HG03565 (cell line): ENCODE results near the gene NIP7.

Experiments
- ATAC-seq: cut with Tn5 transposase; IDR thresholded peaks from one replicate; pipeline ENCODE4 v1.9.1; 2021; ENCODE audit warnings: mild to moderate bottlenecking, moderate library complexity; ENCODE audit not compliant: unreplicated experiment

NIP7 gene

DNA sequence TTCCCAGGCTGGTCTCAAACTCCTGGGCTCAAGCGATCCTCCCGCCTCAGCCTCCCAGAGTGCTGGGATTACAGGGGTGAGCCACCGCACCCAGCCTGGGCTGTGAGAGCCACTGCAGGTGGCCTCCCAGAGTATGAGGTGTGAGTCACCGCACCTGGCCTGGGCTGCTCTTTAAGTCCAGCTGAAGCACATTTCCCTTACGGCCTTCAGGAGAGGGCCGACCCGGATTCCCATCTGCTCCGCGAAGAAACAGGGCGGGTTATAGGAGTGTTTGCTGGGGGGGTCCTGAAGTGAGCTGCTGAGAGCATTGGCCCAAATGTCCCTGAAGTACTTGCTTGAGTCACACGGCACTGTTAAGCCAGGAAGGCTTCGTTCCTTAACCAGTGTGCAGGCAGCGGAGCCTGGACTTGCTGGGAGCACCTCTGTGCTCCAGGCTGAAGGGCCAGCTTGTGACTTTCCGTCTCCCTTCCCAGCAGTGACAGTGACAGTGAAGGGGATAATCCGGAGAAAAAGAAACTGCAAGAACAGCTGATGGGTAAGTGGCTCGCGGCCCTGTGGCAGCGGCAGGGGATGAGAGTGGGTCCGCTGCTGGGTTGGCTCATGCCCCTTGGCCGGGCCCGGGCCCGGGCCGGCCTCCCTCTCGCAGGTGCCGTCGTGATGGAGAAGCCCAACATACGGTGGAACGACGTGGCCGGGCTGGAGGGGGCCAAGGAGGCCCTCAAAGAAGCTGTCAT, 21.2 kb upstream of the NIP7 start:
- no peak for ATAC-seq

DNA sequence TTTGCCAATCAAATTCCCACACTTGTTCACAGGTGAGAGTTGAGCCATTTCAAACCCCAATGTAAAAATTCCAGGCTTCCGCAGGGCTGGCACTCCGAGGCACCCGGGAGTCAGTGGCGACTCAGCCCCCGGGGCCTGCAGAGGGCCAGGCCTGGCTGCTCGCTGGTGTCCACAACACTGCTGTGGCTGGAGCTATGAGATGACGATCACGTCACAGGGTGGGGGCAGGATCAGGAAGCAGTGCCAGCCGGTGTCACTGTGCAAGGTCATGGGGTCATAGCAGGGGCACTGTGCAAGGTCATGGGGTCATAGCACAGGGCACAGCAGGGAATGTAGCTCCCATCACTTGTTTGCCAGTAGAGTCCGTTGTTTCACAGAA, 20.7 kb upstream of the NIP7 start:
- no peak for ATAC-seq

DNA sequence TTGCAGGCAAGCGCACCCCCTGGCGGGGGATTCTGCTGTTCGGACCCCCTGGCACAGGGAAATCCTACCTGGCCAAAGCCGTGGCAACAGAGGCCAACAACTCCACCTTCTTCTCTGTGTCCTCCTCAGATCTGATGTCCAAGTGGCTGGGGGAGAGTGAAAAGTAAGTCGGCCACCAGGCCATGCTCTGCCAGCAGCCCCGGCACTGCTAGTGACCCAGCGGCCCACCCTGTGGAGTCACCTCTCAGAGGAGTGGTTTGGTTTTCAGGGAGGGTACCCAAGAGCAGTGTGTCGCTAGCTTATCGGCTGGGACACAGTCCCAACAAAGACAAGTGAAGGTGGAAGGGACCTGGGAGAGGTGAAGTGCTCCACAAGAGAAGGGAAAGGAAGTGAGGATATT, 20.2 kb upstream of the NIP7 start:
- no peak for ATAC-seq

DNA sequence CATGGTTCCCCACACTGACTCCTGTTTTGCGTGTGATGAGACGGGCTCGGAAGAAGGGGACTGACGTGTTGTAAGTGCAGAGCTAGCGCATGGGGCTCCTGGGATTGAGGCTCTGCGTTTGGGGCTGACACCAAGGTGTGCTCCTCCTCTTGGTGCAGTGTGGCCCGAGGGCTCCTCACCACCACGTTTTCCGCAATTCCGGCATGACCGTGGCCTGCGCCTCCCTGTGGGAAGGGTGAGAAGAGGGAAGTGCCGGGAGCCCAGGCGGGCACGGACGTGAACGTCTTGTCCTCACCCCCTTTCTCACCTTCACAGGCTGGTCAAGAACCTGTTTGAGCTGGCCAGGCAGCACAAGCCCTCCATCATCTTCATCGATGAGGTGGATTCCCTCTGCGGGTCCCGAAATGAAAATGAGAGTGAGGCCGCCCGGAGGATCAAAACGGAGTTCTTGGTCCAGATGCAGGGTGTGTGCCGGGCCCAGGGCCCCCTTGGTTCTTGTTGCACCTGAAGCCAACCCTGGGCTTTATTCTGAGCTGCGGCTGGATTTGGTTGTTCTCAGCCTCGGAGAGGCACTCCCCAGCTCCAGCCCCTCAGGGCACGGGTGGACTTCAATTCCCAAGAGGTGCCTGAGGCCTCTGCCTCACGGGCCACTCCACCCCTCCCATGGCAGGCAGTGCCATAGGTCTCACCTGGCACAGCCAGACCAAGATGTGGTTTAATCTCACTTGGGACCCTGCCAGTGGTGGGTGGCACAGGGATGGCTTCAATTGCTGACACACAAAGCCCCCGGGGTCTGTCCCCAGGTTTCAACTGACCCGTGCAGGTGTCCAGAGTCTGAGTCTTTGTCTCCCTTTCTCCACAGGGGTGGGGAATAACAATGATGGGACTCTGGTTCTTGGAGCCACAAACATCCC, 19.5 kb upstream of the NIP7 start:
- ATAC-seq, result no peak

DNA sequence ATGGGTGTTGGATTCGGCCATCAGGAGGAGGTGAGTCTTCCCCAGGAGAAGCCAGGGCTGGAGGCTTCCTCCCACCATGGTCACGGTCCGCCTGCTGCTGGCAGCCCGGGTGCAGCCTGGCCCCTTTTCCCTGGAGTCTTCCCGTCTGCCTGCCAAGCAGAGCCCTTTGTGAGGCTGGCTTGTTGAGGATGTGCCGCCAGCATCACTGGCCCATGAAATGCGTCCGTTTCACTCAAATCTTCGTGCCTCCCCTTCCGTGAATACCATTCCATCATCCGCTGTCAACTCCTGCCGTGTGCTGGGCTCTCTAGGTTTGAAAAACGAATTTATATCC, 18.9 kb upstream of the NIP7 start:
- ATAC-seq, result no peak

DNA sequence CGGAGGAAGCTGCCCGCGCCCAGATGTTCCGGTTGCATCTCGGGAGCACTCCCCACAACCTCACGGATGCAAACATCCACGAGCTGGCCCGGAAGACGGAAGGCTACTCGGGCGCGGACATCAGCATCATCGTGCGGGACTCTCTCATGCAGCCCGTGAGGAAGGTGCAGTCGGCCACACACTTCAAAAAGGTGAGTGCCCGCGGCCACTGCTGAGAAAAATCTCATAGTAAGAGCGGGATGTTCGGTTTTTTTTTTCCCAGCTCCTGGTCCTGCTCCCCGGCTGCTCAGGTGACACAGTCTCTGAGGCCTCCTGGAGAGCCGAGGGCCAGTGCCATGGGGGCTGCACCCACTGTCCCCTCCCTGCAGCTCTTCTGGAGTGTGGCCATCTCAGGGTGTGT, 18.5 kb upstream of the NIP7 start:
- no peak for ATAC-seq

DNA sequence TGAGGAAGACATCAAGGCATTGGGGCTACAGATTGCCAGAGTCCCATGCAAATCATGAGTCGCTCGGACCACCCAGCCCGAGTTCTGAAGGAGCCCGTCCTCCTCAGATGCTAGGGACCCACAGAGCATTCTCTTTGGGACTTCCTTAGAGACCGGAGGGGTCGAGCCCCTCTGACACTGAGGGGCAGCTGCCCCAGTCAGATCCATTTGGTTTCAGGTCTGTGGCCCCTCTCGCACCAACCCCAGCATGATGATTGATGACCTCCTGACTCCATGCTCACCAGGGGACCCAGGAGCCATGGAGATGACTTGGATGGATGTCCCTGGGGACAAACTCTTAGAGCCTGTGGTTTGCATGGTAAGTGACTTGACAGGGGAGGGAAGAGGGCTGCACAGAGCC, 17.2 kb upstream of the NIP7 start:
- ATAC-seq, result no peak

DNA sequence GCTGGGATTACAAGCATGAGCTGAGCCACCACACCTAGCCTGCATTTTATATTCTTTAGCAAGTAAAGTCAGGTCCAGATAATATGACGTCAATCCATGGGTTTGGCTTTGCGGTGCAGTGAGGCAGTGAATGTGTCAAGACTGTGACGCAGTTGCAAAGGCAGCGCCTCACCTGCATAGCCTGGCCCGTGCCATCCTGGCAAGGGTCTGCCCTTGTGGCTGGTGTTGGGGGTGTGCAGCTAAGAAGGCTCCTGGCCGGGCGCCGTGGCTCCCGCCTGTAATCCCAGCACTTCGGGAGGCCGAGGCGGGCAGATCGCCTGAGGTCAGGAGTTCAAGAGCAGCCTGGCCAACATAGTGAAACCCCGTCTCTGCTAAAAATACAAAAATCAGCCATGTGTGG, 16.2 kb upstream of the NIP7 start:
- no peak for ATAC-seq

DNA sequence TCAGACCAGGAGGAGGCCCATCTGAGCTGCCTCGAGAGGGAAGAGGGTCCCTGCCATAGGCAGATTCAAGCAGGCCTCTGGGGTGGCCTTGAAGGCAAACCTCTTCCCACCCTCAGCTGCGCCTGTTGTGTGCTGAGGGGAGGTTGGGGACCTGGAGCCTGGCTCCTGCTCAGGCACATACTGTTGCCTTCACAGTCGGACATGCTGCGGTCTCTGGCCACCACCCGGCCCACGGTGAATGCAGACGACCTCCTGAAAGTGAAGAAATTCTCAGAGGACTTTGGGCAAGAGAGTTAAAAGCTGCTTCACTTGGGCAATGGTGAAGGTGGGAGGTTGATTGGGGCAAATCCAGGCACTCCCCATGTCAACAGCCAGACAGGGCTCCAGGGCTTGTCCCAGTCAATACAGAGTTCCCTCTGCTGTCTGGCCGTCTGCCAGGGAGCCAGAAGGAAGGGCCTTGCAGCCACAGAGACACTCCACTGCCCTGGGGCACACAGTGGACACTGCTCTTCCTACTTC, 15.5 kb upstream of the NIP7 start:
- ATAC-seq, result no peak

DNA sequence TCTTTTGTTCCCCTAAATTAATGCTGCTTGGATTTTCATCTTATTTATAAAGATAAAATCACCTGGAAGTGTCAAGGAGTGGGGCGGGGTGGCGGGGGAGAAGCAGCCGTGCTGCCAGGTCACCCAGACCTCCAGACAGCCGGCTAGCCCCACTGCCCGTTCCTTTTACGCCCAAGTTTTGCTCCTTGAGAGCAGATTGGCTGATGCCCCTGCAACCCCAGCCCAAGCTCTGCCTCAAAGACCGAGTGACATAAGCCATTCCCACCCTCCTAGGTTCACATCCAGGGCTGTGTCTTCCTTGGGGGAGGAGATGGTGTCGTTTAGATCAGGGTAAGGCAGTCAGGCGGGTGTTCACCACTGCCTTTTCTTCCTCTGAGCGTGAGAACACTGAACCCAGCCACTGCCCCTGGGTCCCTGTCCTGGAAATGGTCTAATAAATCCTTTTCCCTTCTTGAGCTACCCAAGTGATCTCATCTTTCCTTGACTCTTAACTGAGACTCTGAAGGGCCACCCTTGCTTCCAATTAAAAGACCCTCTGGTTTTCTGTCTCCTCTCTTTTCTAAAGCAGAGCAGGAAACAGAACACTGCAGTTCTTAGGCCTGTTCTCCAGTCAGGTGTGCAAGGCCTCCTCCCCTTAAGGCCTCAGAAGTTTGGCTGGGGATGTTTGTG, 14.9 kb upstream of the NIP7 start:
- ATAC-seq, result no peak

DNA sequence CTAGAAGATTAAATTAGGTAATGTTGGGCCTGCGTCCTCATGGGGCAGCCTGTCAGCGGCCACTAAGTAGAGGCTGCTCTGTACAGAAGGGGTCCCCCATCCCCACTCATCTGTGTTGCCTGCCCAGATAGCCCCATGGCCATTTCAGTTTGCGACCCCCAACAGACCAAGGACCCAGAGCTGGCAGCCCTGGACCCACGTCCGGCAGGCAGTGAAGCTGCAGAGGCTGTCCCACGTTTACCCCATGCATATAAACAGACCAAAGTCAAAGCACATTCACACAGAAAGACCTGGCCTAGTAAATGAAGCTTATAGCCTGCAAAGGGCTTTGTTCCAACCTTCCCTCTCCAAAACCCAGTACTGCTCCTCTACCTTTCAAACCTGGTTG, 13.8 kb upstream of the NIP7 start:
- no peak for ATAC-seq

DNA sequence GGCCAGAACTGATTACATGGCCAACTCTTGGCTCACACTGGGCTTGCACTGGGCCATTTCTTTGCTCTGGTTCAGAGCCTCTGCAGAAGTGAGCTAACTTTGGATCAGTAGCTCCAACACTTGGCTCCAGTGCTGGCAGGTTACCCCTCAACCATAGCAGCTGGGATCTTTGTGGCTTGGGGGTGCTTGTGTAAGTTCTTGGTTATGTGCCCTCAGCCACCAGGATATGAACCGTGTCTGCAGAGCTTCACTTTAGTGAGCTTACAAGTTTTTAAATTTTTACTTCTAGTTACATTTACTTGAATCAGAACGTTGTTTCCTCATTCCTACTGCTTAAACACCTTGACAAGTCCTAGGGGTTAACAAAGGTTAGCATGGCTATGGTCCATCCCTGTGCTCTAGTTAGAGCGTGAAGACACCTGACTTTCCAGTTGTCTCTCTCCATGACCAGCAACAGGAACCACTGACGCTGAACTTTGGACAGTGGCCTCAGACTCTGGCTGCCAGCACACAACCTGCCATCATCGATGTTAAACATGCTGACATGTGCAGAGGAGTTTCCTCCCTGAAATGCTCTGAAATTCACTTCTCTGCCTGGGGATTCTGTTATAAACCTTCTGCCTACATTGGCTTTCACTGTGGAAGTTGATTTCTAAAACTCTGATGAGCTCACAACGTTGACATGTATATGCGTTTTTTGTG, 13.2 kb upstream of the NIP7 start:
- no peak for ATAC-seq

DNA sequence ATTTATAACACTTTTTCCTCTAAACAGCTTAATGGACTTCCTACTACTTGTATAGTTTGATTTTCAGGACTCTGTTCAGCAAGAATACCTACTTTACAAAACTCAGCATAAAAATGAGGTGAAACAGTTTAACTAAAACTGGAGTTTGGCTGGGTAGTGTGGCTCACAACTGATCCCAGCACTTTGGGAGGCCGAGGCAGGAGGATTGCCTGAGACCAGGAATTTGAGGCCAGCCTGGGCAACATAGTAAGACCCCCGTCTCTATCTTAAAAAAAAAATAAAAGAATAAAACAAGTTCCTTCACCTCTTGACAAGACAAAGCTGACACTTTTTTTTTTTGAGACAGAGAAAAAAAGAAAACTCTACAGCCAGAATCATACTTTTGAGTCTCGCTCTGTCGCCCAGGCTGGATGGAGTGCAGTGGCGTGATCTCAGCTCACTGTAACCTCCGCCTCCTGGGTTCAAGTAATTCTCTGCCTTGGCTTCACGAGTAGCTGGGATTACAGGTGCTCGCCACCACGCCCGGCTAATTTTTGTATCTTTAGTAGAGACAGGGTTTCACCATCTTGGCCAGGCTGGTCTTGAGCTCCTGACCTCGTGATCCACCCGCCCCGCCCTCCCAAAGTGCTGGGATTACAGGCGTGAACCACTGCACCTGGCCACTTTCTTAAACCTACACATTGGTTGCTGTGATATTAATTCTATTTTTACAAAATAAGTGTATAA, 11.8 kb upstream of the NIP7 start:
- ATAC-seq, result no peak

DNA sequence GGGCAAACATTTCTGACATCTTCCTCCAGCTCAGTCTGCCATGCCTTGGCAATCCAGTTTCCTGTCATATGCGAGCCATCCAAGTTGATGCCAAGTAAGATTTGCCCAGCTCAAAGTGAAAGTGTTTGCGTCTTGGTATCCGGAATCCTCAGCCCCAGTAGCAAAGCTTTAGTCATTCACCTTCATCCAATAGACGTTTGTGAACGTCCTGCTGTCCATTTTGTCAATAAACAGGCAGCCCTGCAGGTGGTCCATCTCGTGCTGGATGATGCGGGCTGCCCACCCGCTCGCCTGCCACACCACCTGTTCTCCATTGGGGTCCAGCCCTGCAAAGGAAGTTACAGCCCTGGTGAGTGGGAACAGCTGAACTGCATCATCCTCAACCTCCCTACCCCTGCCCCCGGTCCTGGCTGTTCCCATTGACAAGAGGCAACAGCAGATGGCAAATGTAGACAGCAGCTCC, 10.7 kb upstream of the NIP7 start:
- no peak for ATAC-seq

DNA sequence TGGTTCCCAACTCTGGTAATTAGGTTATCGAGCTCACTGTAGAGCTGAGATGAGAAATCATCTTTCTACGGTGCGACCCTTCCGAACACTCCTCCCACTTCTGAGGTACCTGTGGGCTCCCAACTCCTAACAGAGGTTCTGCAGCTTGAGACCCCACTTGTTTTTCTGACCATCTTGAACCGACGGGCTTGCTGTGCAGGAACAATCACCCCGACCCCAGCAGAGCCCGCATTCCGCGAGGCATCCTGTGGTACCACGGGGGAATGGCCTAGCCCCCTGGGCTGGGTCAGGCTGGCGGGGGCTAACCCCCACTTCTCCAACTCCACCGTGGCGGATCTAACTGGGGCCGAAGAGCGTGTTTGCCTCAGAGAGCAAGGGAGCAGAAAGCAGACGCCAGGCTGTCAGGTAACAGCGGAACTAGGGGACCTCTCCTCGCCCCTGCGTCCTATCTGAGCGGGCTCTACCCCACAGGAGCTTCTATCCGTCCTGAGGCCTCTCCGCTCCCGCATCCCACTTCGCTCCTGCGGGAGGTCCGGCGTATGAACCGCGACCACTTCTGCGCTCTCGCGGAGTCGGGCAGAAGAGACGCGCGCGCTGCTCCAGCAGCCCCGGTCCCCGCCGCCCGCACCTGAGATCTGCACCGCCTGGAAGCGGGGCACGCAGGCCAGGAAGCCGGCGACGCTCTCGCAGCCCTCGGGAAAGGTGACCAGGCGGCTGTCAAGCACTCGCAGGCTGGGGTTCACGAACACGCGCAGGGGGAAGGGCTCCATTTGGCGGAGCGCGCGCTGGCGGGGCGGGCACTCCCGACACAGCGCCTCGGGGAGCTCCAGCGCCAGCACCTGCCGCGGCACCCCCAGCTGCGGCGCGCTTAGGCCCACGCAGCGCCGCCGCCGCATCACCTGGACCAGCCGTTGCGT, 9.9 kb upstream of the NIP7 start:
- ATAC-seq, result no peak

DNA sequence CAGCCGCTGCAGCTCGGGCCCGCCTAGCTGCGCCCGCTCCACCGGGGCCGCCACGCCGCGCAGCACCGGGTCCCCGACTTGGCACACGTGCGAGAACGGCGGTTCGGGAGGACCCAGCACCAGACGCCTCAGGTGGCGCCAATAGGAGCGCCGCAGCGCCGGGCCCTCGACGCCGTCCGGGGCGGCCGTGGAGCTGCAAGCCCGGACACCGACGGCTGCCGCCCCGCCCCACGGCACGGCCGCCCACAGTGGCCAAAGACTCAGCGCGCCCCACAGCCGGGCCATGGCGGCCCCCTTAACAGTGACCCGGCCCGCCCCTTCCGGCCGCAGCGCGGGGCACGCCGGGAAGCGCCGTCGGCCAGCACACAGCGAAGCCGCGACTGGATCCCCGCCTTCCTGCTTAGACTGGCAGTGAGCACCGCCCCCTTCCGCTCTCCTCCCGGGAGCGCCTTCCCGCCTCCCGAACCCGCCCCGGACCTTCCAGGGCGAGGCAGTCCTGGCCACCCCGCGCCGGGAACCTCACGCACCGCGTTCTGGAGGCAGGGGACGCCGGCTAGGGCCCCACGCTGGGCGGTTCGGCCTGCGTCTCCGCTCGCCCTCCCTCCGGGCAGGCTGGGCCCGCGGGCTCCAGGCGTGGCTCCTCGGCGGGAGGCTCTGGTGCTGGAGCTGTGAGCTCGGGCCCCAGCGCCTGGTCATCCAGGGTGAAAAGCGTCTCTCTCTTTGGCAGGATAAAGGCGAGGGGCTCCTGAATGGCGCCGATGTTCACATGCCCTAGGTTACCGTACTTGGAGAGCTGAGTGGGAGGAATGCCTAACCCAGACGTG, 9.1 kb upstream of the NIP7 start, which contains the start of gene PDF:
PDF (minus strand) TSS at position 303 of the 824 bp plus-strand sequence; CDS start at position 285, 18 bp downstream.
- peak; percentile 82 for ATAC-seq

DNA sequence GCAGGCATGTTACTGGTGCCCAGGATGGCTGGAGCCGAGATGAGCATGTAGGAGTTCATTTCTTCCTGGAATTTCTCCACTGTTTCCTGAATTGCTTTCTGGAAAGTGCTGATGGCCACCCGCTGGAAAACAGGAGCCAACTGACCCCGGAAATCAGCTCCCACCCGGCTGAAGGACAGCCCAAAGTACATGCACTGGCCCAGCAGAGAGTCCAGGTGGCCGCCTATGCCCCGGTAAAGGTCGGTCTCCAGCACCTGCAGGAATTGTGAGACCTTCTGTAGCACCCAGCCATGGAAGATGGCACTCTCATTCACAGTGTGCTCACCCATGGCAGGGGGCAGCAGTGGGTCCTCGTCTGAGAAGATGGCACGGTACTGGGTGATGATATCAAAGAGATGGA, 4.9 kb upstream of the NIP7 start:
- ATAC-seq, result no peak

DNA sequence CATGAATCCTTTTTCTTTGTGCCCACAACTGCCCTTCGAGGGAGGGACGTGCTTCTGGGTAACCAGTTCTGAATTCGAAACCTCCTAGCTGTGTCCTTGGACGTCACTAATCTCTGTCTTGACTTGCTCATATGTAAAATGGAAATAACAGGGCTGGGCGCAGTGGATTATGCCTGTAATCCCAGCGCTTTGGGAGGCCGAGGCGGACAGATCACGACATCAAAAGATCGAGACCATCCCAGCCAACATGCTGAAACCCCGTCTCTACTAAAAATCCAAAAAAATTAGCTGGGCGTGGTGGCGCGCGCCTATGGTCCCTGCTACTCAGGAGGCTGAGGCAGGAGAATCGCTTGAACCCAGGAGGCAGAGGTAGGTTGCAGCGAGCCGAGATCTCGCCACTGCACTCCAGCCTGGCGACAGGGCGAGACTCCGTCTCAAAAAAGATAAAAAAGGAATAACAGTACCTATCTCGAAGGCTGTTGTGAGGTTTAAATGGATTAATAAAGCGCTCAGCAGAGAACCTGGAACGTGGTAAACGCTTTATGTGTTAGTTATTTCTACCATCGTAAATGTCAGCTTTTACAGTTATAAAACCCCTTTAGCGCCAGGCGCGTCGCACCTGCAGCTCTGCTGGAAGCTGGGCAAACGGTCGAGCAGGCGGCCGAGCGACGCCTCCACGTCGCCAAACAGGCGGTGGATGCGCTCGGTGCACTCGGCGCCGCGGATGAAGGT, 849 bp upstream of the NIP7 start:
- ATAC-seq, result no peak
